HG02938 (cell line): Measurements from ENCODE around the gene CP.

Experiments used
- ATAC-seq: cut with Tn5 transposase; IDR thresholded peaks from one replicate; pipeline ENCODE4 v1.9.1; 2021; ENCODE audit warnings: mild to moderate bottlenecking, moderate library complexity; ENCODE audit not compliant: unreplicated experiment

CP gene

DNA sequence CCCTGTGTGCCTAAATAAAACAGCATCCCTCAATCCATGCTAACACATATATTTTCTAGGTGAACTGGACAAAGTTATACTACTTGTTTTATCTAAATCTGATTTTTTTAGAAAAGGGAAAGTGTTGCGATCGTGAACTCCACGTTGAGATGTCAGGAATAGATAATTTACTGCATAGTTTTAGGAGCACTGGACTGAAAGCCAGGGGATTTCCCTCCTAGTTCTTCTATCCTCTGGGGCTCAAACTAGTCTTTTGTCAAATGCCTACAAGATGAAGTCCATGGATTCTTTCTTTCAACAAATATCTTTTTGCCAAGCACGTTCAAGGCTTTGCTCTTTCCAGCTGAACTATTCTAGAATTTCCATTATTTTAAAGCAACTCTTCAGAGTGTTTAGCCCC lies 92.8 kb downstream of the CP start:
- peak; percentile 3 for ATAC-seq

DNA sequence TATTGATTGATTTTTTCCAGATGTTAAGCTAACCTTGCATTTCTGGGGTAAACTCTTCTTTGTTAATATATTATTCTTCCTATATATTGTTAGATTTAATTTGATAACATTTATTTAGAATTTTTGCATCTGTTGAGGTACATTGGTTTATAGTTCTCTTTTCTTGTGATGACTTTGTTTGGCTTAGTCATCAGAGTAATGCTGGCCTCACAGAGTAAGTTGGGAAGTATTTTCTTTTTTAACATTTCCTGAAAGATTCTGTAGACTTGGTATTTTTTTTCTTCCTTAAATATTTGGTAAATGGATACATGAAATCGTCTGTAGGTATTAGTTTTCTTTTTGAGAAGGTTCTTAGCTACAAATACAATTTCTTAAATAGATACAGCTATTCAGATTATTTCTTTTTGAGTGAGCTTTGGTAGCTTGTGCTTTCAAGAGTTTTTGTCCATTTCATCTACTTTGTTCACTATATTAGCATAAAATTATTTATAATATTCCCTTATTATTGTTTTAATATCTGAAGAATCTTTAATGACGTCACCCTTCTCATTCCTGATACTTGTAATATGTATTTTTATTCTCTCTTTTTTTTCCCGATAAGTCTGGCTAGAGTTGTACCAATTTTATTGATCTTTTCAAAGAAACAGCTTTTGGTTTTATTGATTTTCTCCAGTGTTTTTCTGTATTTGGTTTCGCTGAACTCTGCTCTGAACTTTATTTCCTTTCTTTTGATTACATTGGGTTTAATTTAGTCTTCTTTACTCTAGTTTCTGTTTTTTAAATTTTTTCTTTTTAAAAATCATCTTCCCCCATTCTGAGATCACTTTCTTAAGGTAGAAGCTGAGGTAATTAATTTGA lies 98.7 kb downstream of the CP start:
- ATAC-seq, result no peak
